Loucy (cell line): Measurements from ENCODE around the gene CUEDC2.

Experiments used
- H2AFZ ChIP-seq: fragments of 200-600 bp; sonication (generic); 2 replicates; pipeline ENCODE4 v1.6.0; 2016; ENCODE audit warnings: antibody characterized with exemption, mild to moderate bottlenecking, low read length, moderate library complexity
- H3F3A ChIP-seq: fragments of 200-600 bp; 2 replicates; pipeline ENCODE4 v1.6.0; 2016; ENCODE audit warnings: antibody characterized with exemption, low read depth, mild to moderate bottlenecking
- H3K27me3 ChIP-seq: fragments of 200-600 bp; sonication (generic); 2 replicates; pipeline ENCODE4 v1.6.1; 2014; ENCODE audit warnings: low read length, mild to moderate bottlenecking; ENCODE audit not compliant: insufficient read depth, poor library complexity, severe bottlenecking
- H3K36me3 ChIP-seq: fragments of 200-600 bp; sonication (generic); 2 replicates; pipeline ENCODE4 v1.6.1; 2016; ENCODE audit warnings: low read length; ENCODE audit not compliant: insufficient read depth
- H3K4me1 ChIP-seq: fragments of 200-600 bp; sonication (generic); 2 replicates; pipeline ENCODE4 v1.5.1; 2014; ENCODE audit warnings: low read length, mild to moderate bottlenecking; ENCODE audit not compliant: insufficient read depth, poor library complexity, severe bottlenecking
- H3K4me2 ChIP-seq: fragments of 200-600 bp; sonication (generic); 2 replicates; pipeline ENCODE4 v1.6.0; 2014; ENCODE audit warnings: antibody characterized with exemption, low read length, low read depth, mild to moderate bottlenecking; ENCODE audit not compliant: poor library complexity, severe bottlenecking
- H3K4me3 ChIP-seq: fragments of 200-600 bp; sonication (generic); 2 replicates; pipeline ENCODE4 v1.5.1; 2014; ENCODE audit warnings: low read length, mild to moderate bottlenecking, mixed read lengths; ENCODE audit not compliant: poor library complexity, severe bottlenecking
- H3K79me2 ChIP-seq: fragments of 200-600 bp; sonication (generic); 2 replicates; pipeline ENCODE4 v1.6.1; 2014; ENCODE audit warnings: low read length; ENCODE audit not compliant: insufficient read depth
- H3K9ac ChIP-seq: fragments of 200-600 bp; sonication (generic); 2 replicates; pipeline ENCODE4 v1.6.0; 2014; ENCODE audit warnings: mild to moderate bottlenecking, low read depth, low read length, moderate library complexity; ENCODE audit not compliant: poor library complexity, severe bottlenecking
- H3K9me2 ChIP-seq: fragments of 200-600 bp; sonication (generic); replicated peaks from 2 replicates; pipeline ENCODE4 v1.6.1; 2016; ENCODE audit warnings: low read depth, low read length, mixed read lengths
- H3K9me3 ChIP-seq: fragments of 200-600 bp; sonication (generic); 2 replicates; pipeline ENCODE4 v1.6.1; 2014; ENCODE audit warnings: mild to moderate bottlenecking, antibody characterized with exemption, low read length, low read depth; ENCODE audit not compliant: insufficient read depth
- H4K20me1 ChIP-seq: fragments of 200-600 bp; sonication (generic); 2 replicates; pipeline ENCODE4 v1.6.0; 2014; ENCODE audit warnings: antibody characterized with exemption, low read length, mild to moderate bottlenecking; ENCODE audit not compliant: insufficient read depth, poor library complexity, severe bottlenecking
- CTCF ChIP-seq: fragments of 200-600 bp; sonication (generic); conservative IDR thresholded peaks from 2 replicates; pipeline ENCODE4 v1.5.1; 2014; ENCODE audit warnings: mild to moderate bottlenecking, antibody characterized with exemption, low read length
- EZH2phosphoT487 ChIP-seq: fragments of 200-600 bp; IDR thresholded peaks from 2 replicates; pipeline ENCODE4 v1.6.1; 2018; ENCODE audit warnings: antibody characterized with exemption, mild to moderate bottlenecking, moderate library complexity, borderline replicate concordance

CUEDC2 gene

DNA sequence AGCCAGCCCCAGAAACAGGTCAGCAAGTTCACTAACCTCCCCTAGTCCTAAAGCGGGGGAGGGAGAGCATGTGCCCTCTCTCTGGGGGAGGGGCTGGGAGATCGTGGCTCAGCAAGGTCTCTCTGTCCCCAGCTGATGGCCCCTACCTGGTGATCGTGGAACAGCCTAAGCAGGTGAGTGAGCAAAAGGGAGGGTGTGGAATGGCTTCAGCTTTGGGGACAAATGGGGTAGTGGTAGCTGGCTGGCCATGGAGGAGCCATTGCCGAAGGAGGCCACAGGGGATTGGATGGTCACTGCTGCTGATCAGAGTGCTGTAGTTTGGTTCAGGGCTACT is 36.1 kb downstream of the CUEDC2 start:
- Histone ChIP-seq H3K4me3 (peak overlapping the region; percentile 77), H3K4me1 (peaks cover 22% of the 10 kb centered on the region), H3K79me2 (peaks cover 13% of the 10 kb centered on the region; the same call in 1 of the 2 replicates), H4K20me1 (no peaks in the 10 kb centered on the region), H3K9me2 (no peaks in the 10 kb centered on the region), H3K4me2 (peak overlapping the region; percentile 88), H3F3A (no peaks in the 10 kb centered on the region), H2AFZ (no peak overlapping the region), H3K9ac (peak overlapping the region; percentile 79), H3K27me3 (no peaks in the 10 kb centered on the region), H3K36me3 (peaks cover 4% of the 10 kb centered on the region; the same call in 1 of the 2 replicates), H3K9me3 (no peaks in the 10 kb centered on the region)
- TF ChIP-seq EZH2phosphoT487 (no peak), CTCF (no peak)

- Histone ChIP-seq H3K9me2 (no peaks in the 10 kb centered on the region), H3K36me3 (peaks cover 3% of the 10 kb centered on the region; the same call in 1 of the 2 replicates), H3K9ac (peak within 1 kb of the TSS; percentile 79), H4K20me1 (no peaks in the 10 kb centered on the region), H3K4me1 (peaks cover 22% of the 10 kb centered on the region), H2AFZ (peak within 1 kb of the TSS; percentile 76), H3K27me3 (no peaks in the 10 kb centered on the region), H3K9me3 (no peaks in the 10 kb centered on the region), H3K4me3 (peak within 1 kb of the TSS; percentile 77), H3F3A (no peaks in the 10 kb centered on the region), H3K4me2 (peak within 1 kb of the TSS; percentile 88), H3K79me2 (peaks cover 13% of the 10 kb centered on the region; the same call in 1 of the 2 replicates)
- no peak for TF ChIP-seq CTCF
- no peak for TF ChIP-seq EZH2phosphoT487
Observed at GRCh38 chr10:102395400-102396316, 36.7 kb downstream of the CUEDC2 start, which contains the start of gene NFKB2. Gene NFKB2, plus strand, starts transcription at chr10:102395705. Its CDS starts 255 bp downstream, at chr10:102395960.

- no peak for TF ChIP-seq CTCF
- Histone ChIP-seq H4K20me1 (no peaks in the 10 kb centered on the region), H3K9me2 (no peaks in the 10 kb centered on the region), H3K36me3 (peaks cover 3% of the 10 kb centered on the region; the same call in 1 of the 2 replicates), H3K4me2 (peak overlapping the region; percentile 88), H3K79me2 (peaks cover 13% of the 10 kb centered on the region; the same call in 1 of the 2 replicates), H3K27me3 (no peaks in the 10 kb centered on the region), H3F3A (no peaks in the 10 kb centered on the region), H3K4me3 (peak overlapping the region; percentile 77), H3K4me1 (peaks cover 20% of the 10 kb centered on the region), H3K9me3 (no peaks in the 10 kb centered on the region), H2AFZ (peak overlapping the region; percentile 76), H3K9ac (peak overlapping the region; percentile 79)
Observed at GRCh38 chr10:102394801-102395399, 37.5 kb downstream of the CUEDC2 start.
